Measurements from ENCODE around the gene SYT2.

DNA sequence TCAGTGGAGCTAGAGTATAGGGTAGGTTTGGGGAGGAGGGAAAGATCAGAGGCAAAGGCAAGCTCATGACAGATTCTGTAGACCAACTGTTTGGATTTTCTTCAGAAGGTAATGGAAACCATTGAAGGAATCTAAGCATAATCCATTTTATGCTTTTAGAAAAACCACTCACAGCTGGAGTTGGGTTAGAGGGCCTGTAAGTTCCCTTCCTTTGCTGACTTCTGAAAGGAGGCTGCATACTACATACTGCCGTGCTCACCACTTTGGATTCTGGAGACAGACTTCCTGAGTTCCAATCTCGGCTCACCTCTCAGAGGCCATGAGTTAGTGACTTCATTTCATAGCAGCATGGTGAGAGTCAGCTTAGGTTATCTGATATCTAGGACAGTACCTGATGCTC lies 6.4 kb upstream of the SYT2 start:
- TF ChIP-seq, protein P1, sequence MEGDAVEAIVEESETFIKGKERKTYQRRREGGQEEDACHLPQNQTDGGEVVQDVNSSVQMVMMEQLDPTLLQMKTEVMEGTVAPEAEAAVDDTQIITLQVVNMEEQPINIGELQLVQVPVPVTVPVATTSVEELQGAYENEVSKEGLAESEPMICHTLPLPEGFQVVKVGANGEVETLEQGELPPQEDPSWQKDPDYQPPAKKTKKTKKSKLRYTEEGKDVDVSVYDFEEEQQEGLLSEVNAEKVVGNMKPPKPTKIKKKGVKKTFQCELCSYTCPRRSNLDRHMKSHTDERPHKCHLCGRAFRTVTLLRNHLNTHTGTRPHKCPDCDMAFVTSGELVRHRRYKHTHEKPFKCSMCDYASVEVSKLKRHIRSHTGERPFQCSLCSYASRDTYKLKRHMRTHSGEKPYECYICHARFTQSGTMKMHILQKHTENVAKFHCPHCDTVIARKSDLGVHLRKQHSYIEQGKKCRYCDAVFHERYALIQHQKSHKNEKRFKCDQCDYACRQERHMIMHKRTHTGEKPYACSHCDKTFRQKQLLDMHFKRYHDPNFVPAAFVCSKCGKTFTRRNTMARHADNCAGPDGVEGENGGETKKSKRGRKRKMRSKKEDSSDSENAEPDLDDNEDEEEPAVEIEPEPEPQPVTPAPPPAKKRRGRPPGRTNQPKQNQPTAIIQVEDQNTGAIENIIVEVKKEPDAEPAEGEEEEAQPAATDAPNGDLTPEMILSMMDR (IDR thresholded peaks at IDR 0.05): no peak
- TF ChIP-seq POLR2A (IDR thresholded peaks at IDR 0.05): no peak
